ENCODE data around the gene CIART.
"Not testable (repeated sequence)": the region's sequence is repeated elsewhere in the genome, so short reads cannot be mapped to it uniquely, and the experiment has no call there.

The CIART gene, protein sequence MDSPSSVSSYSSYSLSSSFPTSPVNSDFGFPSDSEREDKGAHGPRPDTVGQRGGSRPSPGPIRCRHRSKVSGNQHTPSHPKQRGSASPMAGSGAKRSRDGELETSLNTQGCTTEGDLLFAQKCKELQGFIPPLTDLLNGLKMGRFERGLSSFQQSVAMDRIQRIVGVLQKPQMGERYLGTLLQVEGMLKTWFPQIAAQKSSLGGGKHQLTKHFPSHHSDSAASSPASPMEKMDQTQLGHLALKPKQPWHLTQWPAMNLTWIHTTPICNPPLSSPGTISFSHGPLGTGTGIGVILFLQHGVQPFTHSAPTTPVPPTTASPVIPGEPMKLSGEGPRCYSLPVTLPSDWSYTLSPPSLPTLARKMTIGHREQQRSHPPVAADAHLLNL

DNA sequence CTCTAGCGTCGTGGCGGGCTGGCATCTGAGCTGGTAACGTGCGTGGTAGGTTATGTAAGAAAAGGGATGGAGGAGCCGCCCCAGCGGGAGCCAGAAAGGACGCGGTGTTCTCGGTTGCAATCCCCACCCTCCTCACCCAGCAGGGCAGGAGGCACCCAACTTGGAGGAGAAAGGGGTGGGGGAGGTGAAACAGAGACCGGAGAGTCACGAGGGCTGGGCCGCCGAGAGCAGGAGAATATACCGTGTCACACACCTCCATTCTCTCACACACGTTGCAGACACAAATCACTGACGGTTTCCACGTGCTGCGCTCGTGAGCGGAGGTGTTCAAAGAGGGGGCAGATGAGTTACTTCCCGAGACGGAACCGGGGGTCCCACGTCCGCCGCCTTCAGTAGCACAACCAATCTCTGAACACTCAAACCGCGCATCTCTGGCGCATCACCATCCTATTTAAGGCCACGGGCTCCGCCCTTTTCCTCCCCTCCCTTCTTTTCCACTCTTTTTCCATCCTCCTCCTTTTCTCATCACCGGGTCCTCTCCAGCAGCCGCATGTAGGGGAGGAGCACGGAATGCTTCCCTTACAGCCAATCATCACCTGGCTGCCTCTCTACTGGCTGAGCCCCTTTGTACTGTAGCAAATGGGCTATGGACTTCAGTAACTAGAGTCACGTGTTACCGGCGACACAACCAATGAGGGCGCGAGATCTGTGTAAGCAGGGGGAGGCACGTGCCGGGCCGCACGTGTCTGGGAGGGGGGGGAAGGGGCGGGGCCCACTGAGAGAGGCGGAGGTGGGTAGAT is at the start of gene CIART:
Gene CIART, plus strand, starts transcription at position 797 of the 800 bp plus-strand sequence. CDS start 714 bp downstream, outside the sequence.
- peak; percentile 90 for DNase-seq (ENCODE audit: low spot score)

DNA sequence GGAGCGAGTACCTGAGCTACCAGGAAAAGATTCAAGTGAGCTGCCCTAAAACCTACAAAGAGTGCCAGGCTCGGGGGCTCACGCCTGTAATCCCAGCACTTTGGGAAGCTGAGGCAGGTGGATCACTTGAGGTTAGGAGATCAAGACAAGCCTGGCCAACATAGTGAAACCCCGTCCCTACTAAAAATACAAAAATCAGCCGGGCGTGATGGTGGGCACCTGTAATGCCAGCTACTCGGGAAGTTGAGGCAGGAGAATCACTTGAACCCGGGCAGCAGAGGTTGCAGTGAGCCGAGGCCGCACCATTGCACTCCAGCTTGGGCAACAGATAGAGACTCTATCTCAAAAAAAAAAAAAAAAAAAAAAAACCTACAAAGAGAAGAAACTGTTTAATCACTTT is 49.4 kb upstream of the CIART start:
- DNase-seq (ENCODE audit: low spot score) = not testable (repeated sequence)

DNA sequence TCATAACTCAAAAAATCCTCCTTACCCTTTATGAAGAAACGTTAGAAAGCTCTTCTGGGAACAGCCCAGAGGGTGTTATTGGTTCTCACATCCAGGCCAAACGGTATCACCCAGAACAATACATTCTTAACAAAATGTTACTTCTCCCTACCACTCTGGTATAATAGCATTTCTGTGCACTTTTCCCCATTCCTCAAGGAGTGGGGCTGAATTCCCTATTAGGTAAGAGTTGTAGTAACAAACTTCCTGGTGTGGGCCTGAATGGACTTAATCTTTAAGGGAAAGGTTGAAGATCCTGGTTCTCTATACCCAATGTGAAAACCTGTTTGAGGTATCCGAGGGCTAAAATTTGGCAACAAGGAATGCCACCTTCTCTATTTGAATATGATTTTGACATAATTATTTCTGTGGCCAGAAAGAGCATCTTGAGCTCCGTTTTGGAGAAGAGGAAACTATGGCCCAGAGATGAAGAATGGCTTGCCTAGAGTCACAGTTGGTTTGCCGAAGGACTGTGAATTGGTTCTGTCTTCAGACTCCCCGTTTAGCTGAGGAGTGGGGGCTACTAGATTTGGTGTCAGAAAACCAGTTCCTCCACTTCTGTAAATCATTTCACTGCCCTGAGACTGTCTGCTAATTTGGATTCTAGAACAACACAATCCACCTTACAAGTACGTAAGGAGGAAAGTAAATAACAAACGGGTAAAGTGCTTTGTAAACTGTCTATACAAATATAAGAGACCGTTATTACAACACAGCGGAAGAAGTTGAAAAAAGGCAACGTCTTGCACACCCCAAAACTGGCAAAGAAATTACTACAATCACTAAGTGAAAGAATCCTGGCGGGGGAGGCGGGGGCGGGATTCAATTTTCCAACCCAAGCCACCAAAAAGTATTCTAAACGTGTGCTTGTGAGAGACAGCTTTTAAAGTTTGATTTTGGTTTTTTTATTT is 48.7 kb upstream of the CIART start:
- no peak for DNase-seq (ENCODE audit: low spot score)

DNA sequence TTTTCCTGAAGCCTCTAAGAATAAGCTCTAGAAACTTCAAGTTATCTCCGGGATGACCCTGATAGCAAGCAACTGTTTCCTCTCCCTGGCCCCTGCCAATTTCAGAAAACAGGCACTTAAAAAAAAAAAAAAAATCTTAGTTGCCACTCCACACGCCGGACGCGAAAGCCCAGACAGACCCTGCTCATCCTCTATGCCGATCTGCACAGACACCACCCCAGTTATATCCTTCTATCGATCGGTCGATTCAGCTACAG is 48.1 kb upstream of the CIART start:
- DNase-seq (ENCODE audit: low spot score) = no peak

DNA sequence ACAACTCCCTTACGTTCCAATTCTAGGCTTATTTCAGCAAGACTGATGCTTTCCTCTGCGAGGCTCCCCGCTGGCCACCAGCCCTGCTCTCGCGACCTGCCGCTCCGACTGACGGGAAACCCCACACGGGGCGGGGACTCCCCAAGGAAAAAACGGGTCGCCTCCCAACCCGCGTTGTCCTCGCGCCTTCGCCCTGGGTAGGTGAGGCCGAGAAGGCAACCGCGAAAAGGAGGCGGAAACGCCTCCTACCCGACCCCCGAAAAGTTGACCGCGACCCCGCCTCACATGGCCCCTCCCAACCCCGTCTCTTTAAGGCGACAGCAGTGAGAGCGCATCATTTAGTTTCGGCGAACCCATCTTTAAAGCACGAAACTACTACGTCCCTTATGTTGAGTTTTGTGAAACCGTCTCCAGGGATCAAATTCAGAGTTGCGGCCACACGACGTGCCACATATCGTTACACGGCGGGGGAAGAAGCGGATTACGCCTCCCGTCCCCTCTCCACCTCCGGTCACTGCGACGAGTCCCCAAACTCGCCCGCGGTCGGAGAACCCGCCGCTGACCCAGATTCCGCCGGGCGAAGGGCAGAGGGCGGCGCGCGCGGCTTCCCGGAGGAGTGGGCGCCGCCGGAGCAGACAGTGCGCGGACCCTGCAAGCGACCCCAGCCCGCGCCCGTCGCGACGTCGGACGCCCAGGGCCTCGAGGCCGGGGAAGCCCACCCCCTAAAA is 47.6 kb upstream of the CIART start:
- peak; percentile 90 for DNase-seq (ENCODE audit: low spot score)

DNA sequence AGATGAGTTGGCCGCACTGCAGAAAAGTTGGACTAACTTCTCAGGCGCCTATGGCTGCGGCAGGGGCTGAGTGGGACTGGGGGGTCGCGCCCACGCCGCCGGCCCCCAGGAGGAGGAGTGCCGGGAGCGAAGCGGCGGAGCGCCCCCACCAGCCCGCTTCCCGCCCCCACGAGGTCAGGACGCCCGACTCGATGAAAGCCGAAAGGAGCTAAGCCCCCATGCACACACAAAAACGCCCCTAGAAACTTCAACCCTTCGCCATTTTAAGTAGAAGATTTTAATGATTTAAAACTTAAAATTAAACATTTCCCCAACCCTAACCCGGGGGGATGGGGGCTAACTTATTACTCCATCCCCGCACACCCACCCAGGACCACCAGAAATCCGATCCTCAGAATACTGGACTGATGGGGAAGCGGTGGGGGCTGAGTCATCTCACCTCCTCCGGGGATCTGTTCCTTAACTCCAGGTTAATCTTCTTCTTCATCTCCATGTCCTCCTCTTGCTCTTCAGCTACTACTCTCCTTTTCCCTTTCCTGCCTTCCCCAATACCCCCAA is 47.0 kb upstream of the CIART start:
- no peak for DNase-seq (ENCODE audit: low spot score)

DNA sequence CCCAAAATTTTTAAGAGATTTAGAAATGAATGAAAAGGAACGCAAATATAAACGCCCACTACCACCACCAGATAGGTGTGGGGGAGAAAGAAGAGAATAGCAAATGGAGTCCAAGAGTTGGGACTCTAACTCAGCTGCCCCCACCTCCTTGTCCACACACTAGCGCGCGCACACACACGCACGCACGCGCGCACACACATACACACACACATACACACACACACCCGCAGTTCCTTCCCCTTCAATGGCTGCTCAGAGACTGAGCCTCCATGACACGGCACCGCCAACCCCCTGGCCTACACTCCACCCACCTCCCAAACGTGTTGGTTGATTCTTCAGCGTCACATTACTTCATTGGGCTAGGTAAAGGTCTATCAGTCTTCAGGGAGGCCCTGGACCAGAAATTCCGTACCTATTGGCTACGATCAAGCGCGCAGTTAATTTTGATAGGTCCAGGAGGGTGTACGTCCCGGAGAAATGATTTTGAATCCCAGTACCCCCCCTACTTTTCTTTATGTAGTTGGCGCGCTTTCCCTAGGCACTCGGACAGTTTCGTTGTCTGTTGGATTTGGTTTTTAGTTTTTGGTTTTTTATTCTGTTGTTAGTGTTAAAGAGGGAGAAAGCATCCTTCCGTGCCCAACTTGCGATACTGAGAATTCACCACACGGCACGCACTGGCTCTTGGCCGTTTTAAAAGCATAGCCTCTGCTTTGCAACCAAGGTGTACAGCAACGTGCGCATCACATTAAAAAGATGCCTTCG is 46.3 kb upstream of the CIART start, which contains the start of gene ANP32E:
Gene ANP32E, minus strand, starts transcription at position 261 of the 762 bp plus-strand sequence. CDS start 326 bp downstream, outside the sequence.
- peak; percentile 97 for DNase-seq (ENCODE audit: low spot score)

DNA sequence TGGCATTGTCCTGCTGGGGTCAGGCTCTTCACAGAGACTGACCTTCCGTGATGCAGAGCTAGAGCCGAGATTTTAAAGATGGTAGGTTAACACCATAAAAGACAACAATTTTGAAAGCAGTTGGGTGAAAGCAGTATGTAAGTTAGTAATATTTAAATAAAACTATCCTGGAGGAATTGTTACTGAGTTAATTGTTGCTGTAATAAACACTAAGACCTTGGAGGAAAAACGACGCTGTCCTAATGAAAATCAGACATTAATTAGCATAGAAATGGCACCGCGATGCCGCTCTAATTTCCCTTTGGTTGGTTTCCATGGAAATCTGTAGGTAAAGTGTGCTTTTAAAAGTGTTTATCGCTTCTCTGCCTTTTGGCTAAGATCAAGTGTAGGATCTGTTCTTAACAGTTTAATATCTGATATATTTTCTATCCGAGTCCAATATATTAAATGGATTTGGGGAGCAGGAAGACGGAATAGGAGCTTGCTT is 45.7 kb upstream of the CIART start:
- no peak for DNase-seq (ENCODE audit: low spot score)

DNA sequence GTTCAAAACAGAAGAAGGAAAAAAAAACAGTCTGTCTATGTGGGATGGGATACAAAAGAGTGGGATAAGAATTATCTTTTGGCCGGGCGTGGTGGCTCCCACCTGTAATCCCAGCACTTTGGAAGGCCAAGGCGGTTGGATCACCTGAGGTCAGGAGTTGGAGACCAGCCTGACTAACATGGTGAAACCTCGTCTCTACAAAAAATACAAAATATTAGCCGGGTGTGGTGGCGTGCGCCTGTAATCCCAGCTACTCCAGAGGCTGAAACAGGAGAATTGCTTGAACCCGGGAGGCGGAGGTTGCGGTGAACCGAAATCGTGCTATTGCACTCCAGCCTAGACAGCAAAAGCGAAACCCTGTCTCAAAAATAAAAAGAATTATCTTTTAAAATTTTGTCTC is 45.2 kb upstream of the CIART start:
- not testable (repeated sequence) for DNase-seq (ENCODE audit: low spot score)

DNA sequence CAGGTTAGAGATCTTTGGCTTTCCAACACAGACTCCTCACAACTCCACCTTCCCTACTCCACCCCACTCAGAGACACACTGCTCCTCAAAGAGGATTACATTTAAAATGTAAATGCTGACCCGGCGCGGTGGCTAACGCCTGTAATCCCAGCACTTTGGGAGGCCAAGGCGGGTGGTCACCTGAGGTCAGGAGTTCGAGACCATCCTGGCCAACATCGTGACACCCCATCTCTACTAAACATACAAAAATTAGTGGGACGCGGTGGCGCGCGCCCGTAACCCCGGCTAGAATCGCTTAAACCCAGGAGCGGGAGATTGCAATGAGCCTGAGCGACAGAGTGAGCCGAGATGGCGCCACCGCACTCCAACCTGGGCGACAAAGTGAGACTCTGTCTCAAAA is 44.6 kb upstream of the CIART start:
- no peak for DNase-seq (ENCODE audit: low spot score)

DNA sequence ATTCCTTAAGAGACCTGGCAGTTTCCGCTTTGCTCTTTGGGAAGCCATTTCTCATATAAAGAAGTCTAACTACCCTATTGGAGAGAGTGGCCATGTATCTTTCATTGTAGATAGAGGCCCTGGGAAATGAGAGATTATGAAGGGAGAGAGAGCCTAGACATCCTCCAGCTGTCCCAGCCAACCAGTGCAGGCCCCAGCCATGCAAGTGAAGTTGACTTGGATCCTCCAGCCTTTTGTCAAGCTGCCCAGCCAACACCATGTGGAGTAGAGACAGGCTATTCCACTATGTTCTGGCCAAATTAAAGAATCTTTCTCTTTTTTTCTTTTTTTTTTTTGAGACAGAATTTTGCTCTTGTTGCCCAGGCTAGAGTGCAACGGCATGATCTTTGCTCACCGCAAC is 39.4 kb upstream of the CIART start:
- DNase-seq (ENCODE audit: low spot score) = no peak

DNA sequence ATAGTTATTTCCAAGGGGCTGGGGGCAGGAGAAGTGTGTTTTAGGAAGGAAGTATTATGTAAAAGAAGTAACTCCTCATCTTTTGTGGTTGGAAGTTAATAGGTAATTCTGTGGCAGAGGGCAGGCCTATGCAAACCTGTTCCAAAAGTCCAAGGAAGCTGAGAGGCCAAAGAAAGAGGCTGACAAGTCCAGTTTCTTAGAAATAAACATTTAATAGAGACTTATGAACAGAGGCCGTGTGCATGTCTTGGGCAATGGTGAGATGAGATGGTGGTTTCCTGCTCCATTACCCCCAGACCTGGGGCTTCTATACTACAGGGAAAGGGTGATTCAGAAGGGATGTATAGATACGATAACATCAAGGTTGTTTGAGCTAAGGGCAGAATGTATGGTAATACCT is 32.4 kb upstream of the CIART start:
- no peak for DNase-seq (ENCODE audit: low spot score)

DNA sequence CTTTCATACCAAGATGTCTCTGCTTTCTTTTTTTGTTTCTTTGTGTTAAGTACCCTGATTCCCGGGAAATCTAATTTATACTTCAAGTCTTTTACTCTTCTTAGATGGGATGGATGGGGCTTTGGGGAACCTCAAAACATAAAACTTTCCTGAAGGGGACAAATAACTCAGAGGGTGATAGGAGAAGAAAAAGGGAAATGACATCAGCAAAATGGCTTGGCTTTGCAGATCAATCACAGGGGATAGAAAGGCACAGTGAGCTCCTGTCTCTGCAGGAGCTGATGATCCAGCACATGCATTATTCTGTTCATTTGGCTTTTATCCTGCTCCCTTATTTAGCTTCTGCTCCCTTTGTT is 26.2 kb upstream of the CIART start:
- no peak for DNase-seq (ENCODE audit: low spot score)

DNA sequence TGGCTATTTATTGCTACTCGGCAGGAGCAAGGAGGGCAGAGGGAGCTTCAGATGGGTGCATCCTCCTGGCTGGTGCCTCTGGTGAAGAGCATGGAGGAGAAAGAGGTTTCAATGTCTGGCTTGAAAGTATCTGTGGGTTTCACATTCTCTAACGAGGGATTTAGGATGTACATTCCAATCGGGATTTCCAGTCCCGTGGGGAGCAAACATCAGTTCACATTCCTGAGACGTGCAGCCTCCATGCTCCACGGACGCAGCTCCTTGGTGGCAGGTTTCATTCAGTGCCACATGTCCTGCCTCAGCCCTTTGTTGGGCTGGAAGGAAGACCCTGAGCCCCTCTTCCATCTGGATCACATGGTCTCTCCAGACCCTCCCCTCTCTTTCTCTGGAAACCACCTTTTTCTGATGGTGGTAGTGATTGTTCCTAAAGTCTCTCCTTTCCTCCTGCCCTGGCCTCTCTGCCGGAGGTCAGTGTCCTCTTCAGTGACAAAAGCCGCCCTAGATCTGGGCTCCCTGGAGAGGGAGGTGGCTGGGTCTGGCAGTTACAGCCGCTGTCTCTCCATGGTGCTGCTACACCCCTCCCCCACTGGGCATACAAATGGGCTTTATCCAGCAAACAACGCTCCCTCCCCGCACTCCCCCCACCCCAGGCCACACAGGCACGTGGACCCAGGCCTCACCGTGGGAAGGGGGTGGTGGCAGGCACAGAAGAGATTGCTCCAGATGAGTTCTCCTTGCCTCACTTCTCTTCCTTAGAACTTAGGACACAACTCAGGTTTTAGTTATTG is 25.6 kb upstream of the CIART start:
- no peak for DNase-seq (ENCODE audit: low spot score)

DNA sequence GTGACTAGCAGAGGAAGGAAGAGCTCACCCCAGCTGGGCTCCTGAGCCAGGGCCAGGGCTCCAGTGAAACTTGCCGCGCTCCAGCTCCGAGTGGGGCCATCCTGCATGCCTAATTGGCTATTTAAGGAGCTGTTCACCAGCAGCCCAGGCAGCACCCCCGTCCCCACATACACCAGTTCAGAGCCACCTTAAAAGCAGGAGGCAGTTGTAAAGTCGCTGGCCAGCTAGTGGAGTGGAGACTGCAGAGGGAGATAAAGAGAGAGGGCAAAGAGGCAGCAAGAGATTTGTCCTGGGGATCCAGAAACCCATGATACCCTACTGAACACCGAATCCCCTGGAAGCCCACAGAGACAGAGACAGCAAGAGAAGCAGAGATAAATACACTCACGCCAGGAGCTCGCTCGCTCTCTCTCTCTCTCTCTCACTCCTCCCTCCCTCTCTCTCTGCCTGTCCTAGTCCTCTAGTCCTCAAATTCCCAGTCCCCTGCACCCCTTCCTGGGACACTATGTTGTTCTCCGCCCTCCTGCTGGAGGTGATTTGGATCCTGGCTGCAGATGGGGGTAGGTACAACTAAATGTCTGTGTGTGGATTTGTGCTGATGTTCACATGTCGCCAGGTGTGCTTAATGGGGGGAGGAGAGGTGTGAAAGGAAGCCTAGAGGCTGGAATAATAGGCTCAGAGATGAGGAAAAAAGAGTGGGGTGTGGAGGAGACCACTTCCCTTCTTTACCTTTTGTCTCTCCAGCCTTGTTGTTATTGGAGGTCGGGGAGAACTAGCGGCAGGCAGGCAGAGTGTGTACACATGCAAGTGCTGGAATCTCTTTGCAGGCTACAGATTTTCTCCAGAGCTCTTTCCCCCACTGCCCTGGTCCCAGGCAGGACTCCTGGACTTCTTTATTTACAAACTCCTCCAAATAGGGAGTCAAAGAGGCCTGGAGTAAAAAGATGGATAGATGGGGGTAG is 24.4 kb upstream of the CIART start, which contains the start of gene CA14:
Gene CA14, plus strand, starts transcription at position 151 of the 962 bp plus-strand sequence. Its CDS starts 355 bp downstream, at position 506.
- DNase-seq (ENCODE audit: low spot score) = no peak

DNA sequence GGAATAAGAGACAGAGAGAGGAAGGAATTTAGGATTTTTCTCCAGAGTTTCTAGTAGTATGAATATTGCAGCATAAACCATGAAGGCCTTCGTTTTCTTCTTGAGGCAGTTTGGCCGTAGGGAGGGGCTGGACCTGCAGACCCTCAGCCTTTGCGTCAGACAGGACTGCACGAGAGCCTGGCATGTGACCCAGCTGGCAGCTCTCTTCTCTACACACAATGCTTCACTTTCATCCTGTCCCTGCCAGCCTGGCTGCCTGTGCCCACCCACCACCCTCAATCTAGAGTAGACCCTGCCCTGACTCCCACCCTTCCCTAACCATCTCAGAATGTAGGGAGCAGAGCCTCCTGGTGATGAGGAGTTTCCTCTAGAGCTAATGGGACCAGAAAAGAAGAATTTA is 23.1 kb upstream of the CIART start:
- DNase-seq (ENCODE audit: low spot score) = no peak

DNA sequence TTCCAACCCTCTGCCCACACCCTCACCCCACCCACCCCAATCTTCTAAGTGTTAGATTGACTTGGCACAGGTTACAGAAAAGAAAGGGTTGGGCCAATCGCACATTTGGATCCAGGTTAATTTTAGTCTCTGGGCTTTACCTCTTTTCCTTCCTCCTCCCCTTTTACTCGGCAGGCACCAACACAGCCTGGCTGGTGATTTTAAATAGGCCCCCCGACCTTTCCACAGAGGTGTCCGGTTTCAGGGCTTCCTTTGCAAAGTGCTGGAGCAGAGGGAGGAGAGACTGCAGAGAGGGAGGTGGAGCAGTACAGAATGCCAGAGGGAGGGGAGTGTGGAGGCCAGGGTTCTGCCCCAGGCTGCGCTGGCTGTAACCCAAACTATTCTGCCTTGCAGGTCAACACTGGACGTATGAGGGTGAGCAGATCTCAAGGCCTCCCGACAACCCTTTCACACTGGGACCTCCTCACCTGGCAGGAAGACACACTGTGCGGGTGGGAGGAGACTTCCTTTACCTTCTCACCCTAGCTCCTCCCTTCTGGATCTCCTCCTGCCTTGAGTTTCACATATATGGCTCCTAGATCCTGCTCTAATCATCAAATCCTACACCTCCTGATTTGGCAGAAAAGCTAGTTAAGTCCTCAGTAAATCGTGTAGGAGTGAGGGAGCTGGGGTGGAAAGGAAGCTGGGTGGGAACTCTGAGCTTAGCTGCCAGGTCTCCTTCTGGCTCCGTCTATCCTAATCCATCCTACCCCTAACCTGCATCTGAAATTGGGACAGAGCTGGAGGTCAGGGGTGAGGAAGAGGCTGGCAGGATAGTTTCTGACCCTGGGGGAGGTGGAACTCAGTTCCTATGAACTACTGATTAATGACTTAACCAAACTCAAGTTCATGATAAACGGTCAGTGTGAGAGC is 22.3 kb upstream of the CIART start:
- no peak for DNase-seq (ENCODE audit: low spot score)

Measured in left forelimb (tissue), 1 donor.